ENCODE measurements around the gene FDX2. TPM values are rescaled to one million over a fixed set of nuclear protein-coding genes. Genes with fewer than 3 reads are reported as not detected.

FDX2 gene
- 1 to 10 TPM; 3.5 to 3.7 TPM for total RNA-seq

DNA sequence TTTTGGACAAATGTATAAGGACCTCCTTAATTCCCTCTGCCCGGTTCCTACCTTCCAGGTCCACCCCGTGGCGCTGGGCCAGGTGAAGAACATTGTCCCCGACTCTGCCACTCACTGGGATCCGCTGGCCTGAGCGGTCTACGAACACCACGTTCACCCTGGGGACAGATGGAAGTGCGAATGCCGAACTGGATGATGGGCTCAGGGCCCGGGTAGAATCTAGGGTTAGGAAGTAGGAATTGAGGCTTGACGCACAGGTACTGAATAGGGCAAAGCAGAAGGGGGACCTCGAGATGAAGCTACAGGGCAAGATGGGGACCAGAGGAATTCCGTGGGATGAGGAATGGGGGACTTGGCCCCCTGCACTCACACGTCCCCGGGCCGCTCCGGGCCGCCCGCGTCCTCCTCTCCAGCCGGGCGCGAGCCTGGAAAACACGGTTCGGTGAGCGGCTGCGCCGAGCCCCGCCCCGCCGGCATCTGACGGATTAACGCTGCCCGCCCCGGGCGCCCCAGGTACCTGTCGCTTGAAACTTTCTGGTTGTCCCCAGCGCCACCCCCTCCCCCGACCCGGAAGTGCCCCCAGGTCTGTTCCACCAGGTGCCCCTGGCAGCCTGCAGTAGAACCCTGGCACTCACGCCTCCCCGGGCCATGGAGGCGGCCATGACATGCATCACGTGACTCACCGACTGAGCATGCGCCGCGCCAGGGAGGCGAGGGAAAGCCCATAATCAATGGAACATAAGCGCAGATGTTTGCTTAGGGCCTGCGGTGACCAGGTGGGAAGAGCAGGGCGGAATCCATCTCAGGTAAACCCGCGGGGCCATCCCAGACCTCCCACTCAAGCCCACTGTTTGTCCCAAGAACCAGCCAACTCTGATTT is at the start of gene FDX2:
FDX2 (minus strand) TSS at position 681 of the 880 bp plus-strand sequence; CDS start at position 662, 19 bp downstream.
- ChIA-PET POLR2A (interaction anchor here (0.5 to 1.5 kb wide), 6 partner anchors 10 to 45 kb away, joined by 3 to 4 read pairs (median 3); partner anchors contain the start of genes ICAM1 and ICAM4), CTCF (interaction anchor here (1.2 to 1.8 kb wide), 3 partner anchors 45 to 73 kb away, joined by 3 to 5 read pairs (median 5); partner anchors contain the start of gene ICAM1)
- peak within 1 kb of the TSS; percentile 70 for H3K27ac Mint-ChIP-seq
- no peaks in the 10 kb centered on the region for H3K27me3 Mint-ChIP-seq
- DNase-seq, result peak; percentile 89
- H3K4me1 Mint-ChIP-seq, result peaks cover 18% of the 10 kb centered on the region
- no peaks in the 10 kb centered on the region for H3K9me3 Mint-ChIP-seq
- H3K36me3 Mint-ChIP-seq (ENCODE audit: low read depth), result peaks cover 26% of the 10 kb centered on the region
- H3K4me3 Mint-ChIP-seq, result peak within 1 kb of the TSS; percentile 83

DNA sequence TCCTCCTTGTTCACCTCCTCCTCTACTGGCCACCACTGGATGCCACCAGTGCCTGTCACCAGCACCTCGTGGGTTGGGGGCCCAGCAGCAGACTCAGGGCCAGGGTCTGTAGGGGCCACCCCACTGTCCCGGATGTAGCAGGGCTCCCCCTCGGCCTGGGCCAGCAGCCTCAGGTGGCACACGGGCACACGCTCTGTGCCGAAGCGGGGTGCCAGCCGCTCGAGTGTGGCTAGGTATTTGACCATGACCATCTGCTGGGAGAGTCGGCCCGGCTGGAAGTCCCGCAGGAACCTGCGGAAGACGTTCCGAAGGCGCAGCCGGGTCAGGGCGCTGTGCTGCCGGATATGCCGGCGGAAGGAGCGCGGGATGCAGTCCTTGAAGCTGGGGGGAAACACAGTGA is 49.7 kb upstream of the FDX2 start:
- CTCF ChIA-PET, result interaction anchor here (1.4 kb wide), 1 partner anchor 10 kb away, joined by 3 read pairs; no protein-coding TSS in a partner anchor
- no peaks in the 10 kb centered on the region for H3K4me1 Mint-ChIP-seq
- no peaks in the 10 kb centered on the region for H3K27me3 Mint-ChIP-seq
- POLR2A ChIA-PET, result no interaction called here
- no peak overlapping the region for H3K4me3 Mint-ChIP-seq
- H3K27ac Mint-ChIP-seq, result no peak overlapping the region
- no peak for DNase-seq
- H3K9me3 Mint-ChIP-seq, result no peaks in the 10 kb centered on the region
- H3K36me3 Mint-ChIP-seq (ENCODE audit: low read depth), result peaks cover 60% of the 10 kb centered on the region

DNA sequence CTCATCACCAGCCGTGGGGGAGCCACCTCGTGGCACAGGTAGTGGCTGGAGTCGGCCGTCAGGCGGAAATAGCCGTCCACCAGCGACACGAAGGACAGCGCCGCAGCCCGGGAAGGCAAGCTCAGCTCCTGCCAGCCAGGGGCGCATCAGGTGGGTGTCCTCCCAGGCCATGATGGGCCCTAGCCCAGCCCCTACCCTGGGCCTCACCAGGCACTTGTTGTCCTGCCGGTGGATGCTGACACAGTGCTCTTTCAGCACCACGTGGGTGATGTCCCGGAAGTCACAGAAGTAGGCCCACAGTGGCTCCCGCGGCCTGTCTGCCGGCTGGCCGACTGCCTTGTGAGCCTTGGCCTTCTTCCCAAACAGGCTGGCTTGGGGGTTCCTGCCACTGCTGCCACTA is 48.8 kb upstream of the FDX2 start:
- CTCF ChIA-PET, result no interaction called here
- Mint-ChIP-seq H3K4me1 (no peaks in the 10 kb centered on the region), H3K27ac (no peak overlapping the region), H3K36me3 (ENCODE audit: low read depth) (peaks cover 53% of the 10 kb centered on the region), H3K4me3 (no peak overlapping the region), H3K9me3 (no peaks in the 10 kb centered on the region), H3K27me3 (no peaks in the 10 kb centered on the region)
- POLR2A ChIA-PET, result no interaction called here
- no peak for DNase-seq

DNA sequence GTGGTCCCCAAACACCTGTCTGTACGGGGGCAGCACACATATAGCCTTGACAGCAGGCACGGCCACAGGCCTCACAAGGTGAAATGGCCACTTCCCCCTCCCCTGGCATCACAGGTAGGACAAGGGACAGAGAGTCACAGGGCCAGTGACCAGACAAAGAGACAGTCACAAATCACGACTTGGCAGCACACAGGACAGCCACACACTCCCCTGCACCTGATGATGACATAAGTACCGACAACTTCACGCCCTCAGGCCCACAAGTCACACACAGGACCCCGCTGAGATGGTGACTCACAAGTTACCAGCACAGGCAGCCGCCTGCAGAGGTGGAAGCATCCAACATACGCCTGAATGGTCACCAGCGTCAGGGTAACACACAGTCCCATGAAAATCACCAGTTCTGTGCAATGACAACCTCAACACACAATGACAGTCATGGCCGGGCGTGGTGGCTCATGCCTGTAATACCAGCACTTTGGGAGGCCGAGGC is 48.0 kb upstream of the FDX2 start:
- Mint-ChIP-seq H3K4me3 (no peak overlapping the region), H3K36me3 (ENCODE audit: low read depth) (peaks cover 50% of the 10 kb centered on the region), H3K4me1 (no peaks in the 10 kb centered on the region), H3K27me3 (no peaks in the 10 kb centered on the region), H3K9me3 (no peaks in the 10 kb centered on the region), H3K27ac (no peak overlapping the region)
- CTCF ChIA-PET, result no interaction called here
- no peak for DNase-seq
- POLR2A ChIA-PET, result no interaction called here

DNA sequence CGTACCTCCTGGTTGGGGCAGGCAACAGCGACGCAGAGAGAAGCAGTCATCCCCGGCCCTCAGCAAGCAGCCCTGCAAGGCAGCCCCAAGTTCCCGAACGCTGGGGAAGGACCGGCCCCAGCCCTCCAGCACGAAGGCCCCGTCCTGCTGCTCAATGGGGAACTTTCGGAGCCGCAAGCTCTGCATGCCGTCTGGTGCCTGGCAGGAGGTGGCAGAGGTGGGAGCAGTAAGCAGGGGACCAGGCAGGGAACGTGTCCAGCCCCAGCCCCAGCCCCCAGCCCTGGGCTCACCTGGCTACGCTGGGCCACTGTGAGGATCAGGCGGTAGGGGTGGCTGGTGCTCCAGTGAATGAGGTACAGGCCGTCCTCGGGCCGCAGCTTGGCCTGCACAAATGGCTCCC is 46.4 kb upstream of the FDX2 start:
- no peak overlapping the region for H3K27ac Mint-ChIP-seq
- no peak overlapping the region for H3K4me3 Mint-ChIP-seq
- no peaks in the 10 kb centered on the region for H3K9me3 Mint-ChIP-seq
- peaks cover 42% of the 10 kb centered on the region for H3K36me3 Mint-ChIP-seq (ENCODE audit: low read depth)
- POLR2A ChIA-PET, result no interaction called here
- no peak for DNase-seq
- H3K27me3 Mint-ChIP-seq, result no peaks in the 10 kb centered on the region
- no peaks in the 10 kb centered on the region for H3K4me1 Mint-ChIP-seq
- CTCF ChIA-PET, result no interaction called here

DNA sequence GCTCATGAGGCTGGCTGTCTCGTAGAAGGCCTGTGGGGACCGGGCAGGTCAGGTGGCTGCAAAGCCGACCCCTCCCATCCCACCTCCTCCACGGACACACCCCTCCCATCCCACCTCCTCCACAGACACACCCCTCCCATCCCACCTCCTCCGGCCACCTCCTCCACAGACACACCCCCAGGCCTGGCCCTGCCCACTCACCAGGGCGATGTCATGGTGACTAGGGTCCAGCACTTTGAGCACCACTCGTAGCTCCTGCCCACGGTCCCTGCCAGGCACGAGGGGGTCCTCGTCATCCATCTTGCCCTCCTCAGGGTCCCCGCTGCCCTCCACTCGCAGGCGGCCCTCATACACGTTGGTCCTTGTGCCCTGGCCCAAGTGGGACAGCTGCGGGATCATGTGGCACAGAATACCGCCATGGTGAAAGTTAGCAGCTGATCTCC is 45.8 kb upstream of the FDX2 start:
- no peaks in the 10 kb centered on the region for H3K27me3 Mint-ChIP-seq
- no peak for DNase-seq
- H3K27ac Mint-ChIP-seq, result no peak overlapping the region
- ChIA-PET POLR2A (no interaction called here), CTCF (no interaction called here)
- no peak overlapping the region for H3K4me3 Mint-ChIP-seq
- H3K36me3 Mint-ChIP-seq (ENCODE audit: low read depth), result peaks cover 42% of the 10 kb centered on the region
- H3K4me1 Mint-ChIP-seq, result no peaks in the 10 kb centered on the region
- no peaks in the 10 kb centered on the region for H3K9me3 Mint-ChIP-seq

DNA sequence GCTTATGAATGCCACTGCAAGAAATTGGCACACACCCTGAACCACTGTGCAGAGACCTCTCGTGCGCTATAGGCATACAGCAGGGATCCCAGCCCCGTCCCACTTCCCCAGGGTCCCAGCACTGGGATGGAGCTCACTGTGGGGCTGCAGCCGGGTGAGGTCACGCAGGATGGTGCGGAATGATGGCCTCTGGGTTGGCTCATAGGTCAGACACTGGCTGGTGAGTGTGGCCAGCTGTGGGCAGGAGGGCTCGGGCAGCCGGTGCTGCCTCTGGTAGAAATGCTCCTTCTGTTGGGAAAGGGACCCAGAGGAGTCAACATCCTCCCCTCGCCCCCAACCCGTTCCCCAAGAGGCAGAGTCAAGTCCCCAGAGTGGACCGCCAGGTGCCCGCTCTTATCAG is 40.6 kb upstream of the FDX2 start:
- ChIA-PET POLR2A (no interaction called here), CTCF (no interaction called here)
- H3K27me3 Mint-ChIP-seq, result no peaks in the 10 kb centered on the region
- H3K36me3 Mint-ChIP-seq (ENCODE audit: low read depth), result peaks cover 45% of the 10 kb centered on the region
- no peak overlapping the region for H3K27ac Mint-ChIP-seq
- no peak overlapping the region for H3K4me3 Mint-ChIP-seq
- H3K9me3 Mint-ChIP-seq, result no peaks in the 10 kb centered on the region
- no peak for DNase-seq
- H3K4me1 Mint-ChIP-seq, result no peaks in the 10 kb centered on the region

DNA sequence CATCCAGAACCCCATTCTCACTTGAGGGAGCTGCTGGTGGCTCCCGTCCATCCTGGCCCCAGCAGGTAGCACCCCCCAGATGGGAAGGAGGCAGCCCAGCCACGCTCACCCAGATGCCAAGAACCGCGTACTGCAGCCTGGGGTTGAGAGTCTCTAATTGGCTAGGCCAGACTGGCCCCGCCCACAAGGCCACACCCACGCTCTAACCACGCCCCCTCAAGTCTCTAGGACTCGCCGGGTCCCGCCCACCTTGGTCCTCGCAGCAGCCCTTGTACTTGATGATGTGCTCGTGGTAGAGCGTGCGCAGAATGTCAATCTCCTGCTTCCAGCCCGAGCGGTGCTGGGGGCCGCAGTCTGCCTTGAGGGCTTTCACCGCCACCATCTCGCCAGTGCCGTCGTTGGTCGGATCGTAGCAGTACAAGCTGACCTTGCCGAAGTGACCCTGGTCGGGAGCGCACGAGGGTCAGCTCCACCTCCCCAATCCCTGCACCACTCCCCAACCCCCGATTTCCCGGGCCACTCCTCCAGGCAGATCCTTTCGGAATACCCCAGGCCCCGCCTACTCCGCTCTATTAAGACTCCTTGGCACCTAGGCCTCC is 38.1 kb upstream of the FDX2 start:
- H3K4me1 Mint-ChIP-seq, result no peaks in the 10 kb centered on the region
- CTCF ChIA-PET, result no interaction called here
- H3K36me3 Mint-ChIP-seq (ENCODE audit: low read depth), result peaks cover 42% of the 10 kb centered on the region
- H3K27me3 Mint-ChIP-seq, result no peaks in the 10 kb centered on the region
- POLR2A ChIA-PET, result no interaction called here
- no peak overlapping the region for H3K27ac Mint-ChIP-seq
- H3K4me3 Mint-ChIP-seq, result no peak overlapping the region
- peak; percentile 42 for DNase-seq
- H3K9me3 Mint-ChIP-seq, result no peaks in the 10 kb centered on the region

DNA sequence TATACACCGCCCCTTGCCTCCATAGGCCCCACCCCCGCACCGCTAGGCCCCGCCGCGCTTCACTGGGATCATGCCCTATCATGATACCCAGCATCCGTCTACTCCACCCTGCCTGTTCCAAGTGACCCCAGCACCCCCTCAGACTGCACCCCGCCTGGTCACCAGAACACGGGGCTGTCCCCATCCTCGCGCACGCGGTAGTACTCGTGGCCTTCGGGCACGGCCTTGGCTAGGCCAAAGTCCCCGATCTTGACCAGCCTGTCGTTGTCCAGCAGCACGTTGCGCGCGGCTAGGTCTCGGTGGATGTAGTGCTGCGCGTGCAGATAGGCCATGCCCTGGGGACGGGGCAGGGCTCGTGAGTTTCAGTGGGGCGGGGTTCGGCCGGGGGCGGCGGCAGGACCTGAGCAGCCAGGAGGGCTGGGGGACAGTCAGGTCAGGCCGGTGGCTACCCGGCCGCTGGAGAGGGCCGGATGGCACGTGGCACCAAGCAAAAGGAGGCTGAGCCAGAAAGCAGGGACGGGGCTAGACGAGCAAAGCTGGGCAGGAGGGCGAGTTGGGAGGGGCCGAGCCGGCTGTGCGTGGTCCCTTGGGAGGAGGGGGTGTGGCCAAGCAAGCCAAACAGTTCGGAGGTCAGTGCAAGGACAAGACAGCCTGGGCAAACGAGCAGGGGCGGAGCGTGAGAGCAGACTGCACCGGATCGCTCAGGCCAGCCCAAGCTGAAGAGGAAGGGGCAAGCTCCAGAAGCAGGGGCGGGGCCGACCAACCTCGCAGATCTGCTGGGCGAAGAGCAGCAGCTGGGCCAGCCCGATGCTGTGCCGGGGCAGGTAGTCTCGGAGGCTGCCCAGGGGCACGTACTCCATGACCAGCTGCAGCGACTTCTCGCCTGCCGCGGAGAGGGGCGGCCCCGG is 37.2 kb upstream of the FDX2 start:
- POLR2A ChIA-PET, result interaction anchor here (0.7 kb wide), 1 partner anchor 28 kb away, joined by 3 read pairs; no protein-coding TSS in a partner anchor
- CTCF ChIA-PET, result no interaction called here
- Mint-ChIP-seq H3K9me3 (no peaks in the 10 kb centered on the region), H3K4me1 (no peaks in the 10 kb centered on the region), H3K27me3 (no peaks in the 10 kb centered on the region), H3K27ac (no peak overlapping the region), H3K36me3 (ENCODE audit: low read depth) (peaks cover 42% of the 10 kb centered on the region), H3K4me3 (no peak overlapping the region)
- DNase-seq, result no peak

DNA sequence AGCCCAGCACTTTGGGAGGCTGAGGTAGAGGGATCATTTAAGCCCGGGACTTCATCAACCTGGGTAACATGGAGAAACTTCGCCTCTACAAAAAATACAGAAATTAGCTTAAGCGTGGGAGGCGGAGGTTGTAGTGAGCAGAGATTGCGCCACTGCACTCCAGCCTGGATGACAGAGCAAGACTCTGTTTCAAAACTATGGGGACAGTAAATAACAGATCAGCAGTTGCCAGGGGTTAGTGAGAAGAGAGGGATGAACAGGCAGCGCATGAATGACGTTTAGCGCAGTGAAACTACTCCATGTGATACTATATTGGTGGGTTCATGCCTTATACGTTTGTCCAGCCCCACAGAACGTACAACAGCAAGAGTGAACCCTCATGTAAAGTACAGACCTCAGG is 30.7 kb upstream of the FDX2 start:
- H3K27ac Mint-ChIP-seq, result no peak overlapping the region
- ChIA-PET POLR2A (no interaction called here), CTCF (no interaction called here)
- no peak for DNase-seq
- H3K4me3 Mint-ChIP-seq, result no peak overlapping the region
- no peaks in the 10 kb centered on the region for H3K9me3 Mint-ChIP-seq
- no peaks in the 10 kb centered on the region for H3K4me1 Mint-ChIP-seq
- H3K27me3 Mint-ChIP-seq, result no peaks in the 10 kb centered on the region
- H3K36me3 Mint-ChIP-seq (ENCODE audit: low read depth), result peaks cover 9% of the 10 kb centered on the region

DNA sequence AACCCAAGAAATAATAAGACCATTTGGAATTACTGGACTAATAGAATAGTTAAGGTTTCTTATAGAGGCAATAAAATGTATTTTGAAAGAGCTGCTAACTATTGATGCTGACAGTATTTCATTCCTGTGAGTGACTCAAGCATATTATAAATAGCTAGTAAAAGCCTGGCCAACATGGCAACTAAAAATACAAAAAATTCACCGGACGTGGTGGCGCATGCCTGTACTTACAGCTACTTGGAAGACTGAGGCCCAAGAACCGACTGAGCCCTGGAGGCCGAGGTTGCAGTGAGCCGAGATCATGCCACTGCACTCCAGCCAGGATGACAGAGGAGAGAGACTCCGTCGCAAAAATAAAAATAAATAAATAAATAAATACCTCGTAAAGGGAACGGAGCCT is 29.0 kb upstream of the FDX2 start:
- no peak overlapping the region for H3K27ac Mint-ChIP-seq
- no peak overlapping the region for H3K4me3 Mint-ChIP-seq
- no peak for DNase-seq
- no peaks in the 10 kb centered on the region for H3K9me3 Mint-ChIP-seq
- CTCF ChIA-PET, result interaction anchor here (1.1 to 1.7 kb wide), 3 partner anchors 44 to 86 kb away, joined by 3 read pairs; partner anchors contain the start of gene ICAM1
- POLR2A ChIA-PET, result interaction anchor here (1.7 to 2.1 kb wide), 2 partner anchors 12 to 22 kb away, joined by 4 to 8 read pairs; partner anchors contain the start of gene RAVER1
- no peaks in the 10 kb centered on the region for H3K27me3 Mint-ChIP-seq
- H3K36me3 Mint-ChIP-seq (ENCODE audit: low read depth), result peaks cover 1% of the 10 kb centered on the region
- H3K4me1 Mint-ChIP-seq, result peaks cover 8% of the 10 kb centered on the region

DNA sequence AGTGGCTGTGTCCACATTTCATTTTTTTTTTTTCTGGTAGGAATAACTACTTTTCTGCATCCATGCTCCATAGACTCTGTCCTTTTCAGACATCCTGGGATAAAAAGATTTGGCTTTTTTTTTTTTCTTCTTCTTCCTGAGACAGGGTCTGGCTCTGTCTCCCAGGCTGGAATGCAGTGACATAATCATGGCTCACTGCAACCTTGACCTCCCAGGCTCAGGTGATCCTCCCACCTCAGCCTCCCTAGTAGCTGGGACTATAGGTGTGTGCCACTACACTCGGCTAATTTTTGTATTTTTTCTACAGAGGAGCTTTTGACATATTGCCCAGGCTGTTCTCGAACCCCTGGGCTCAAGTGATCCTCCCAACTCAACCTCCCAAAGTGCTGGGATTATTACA is 27.7 kb upstream of the FDX2 start:
- Mint-ChIP-seq H3K27me3 (no peaks in the 10 kb centered on the region), H3K9me3 (no peaks in the 10 kb centered on the region), H3K4me1 (peaks cover 21% of the 10 kb centered on the region), H3K4me3 (no peak overlapping the region), H3K27ac (no peak overlapping the region), H3K36me3 (ENCODE audit: low read depth) (peaks cover 6% of the 10 kb centered on the region)
- no peak for DNase-seq
- POLR2A ChIA-PET, result interaction anchor here (0.7 to 2.1 kb wide), 4 partner anchors 10 to 53 kb away, joined by 3 to 8 read pairs (median 4); partner anchors contain the start of genes RAVER1 and TYK2
- CTCF ChIA-PET, result interaction anchor here (1.3 to 1.5 kb wide), 2 partner anchors 74 to 85 kb away, joined by 4 read pairs; no protein-coding TSS in a partner anchor
